Astrocyte (in vitro differentiated cells and primary cell): ENCODE results near the gene POU6F2.

Source experiments
- EZH2 ChIP-seq: IDR thresholded peaks from 2 replicates; pipeline ENCODE4 v1.6.1; 2012; ENCODE audit warnings: mild to moderate bottlenecking, low read length, inconsistent platforms; ENCODE audit not compliant: insufficient read depth
- TF ChIP-seq, protein P1 (sequence below): IDR thresholded peaks from 2 replicates; pipeline ENCODE4 v1.5.1; 2011; ENCODE audit warnings: low read depth, mild to moderate bottlenecking, inconsistent platforms, low read length, moderate library complexity; ENCODE audit not compliant: insufficient read depth

DNA sequence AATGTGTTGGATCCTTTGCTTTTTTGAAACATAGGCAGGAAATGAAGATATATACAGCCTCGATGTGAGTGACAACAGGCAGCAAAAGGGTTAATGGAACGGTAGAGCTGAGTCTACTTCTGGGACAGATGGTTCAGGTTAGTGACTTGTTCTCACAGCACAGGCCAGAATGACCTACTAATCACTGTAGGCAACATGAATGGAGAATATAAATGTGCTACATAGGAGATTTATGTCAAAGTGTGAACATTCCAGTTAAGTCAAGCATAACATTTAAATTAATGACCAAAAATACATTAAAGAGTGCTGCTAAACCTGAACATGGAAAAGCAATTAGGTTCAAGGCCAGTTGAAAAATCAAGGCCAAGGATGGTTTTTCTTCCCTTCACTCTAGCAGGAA lies 235.2 kb downstream of the POU6F2 start:
- TF ChIP-seq, protein P1, sequence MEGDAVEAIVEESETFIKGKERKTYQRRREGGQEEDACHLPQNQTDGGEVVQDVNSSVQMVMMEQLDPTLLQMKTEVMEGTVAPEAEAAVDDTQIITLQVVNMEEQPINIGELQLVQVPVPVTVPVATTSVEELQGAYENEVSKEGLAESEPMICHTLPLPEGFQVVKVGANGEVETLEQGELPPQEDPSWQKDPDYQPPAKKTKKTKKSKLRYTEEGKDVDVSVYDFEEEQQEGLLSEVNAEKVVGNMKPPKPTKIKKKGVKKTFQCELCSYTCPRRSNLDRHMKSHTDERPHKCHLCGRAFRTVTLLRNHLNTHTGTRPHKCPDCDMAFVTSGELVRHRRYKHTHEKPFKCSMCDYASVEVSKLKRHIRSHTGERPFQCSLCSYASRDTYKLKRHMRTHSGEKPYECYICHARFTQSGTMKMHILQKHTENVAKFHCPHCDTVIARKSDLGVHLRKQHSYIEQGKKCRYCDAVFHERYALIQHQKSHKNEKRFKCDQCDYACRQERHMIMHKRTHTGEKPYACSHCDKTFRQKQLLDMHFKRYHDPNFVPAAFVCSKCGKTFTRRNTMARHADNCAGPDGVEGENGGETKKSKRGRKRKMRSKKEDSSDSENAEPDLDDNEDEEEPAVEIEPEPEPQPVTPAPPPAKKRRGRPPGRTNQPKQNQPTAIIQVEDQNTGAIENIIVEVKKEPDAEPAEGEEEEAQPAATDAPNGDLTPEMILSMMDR = no peak
- no peak for TF ChIP-seq EZH2
